Bronchial epithelial cell (primary cell): ENCODE measurements around the gene TAPT1. TPM values are rescaled to one million over a fixed set of nuclear protein-coding genes. Genes with fewer than 3 reads are reported as not detected.

Experiments used
- DNase-seq: peaks from one replicate; pipeline ENCODE4 v3.0.0-alpha.2; 2010; ENCODE audit warnings: low read depth
- FAIRE-seq: peaks from 2 replicates; lab custom pipeline; 2011; peaks lifted over from hg19 to GRCh38; lab: Jason Lieb, UNC
- H3K27me3 ChIP-seq: 2 replicates; pipeline ENCODE4 v1.5.1; 2011; ENCODE audit warnings: low read length; ENCODE audit not compliant: control insufficient read depth, insufficient read depth
- H3K36me3 ChIP-seq: 2 replicates; pipeline ENCODE4 v1.5.1; 2011; ENCODE audit warnings: low read length; ENCODE audit not compliant: control insufficient read depth, insufficient read depth
- H3K4me3 ChIP-seq: 2 replicates; pipeline ENCODE4 v1.5.1; 2011; ENCODE audit warnings: mild to moderate bottlenecking, low read depth, low read length, control low read depth
- CTCF ChIP-seq: IDR thresholded peaks from 2 replicates; pipeline ENCODE4 v1.5.1; 2011; ENCODE audit warnings: mild to moderate bottlenecking, moderate library complexity, low read length, control low read depth, inconsistent platforms; ENCODE audit not compliant: insufficient read depth, severe bottlenecking
- total RNA-seq: library from RNA; depleted of rRNA; stranded (reverse); fragments of >200 nt; gene quantifications from 2 replicates; pipeline ENCODE4 v1.2.1, GENCODE V29; 2014

TAPT1 gene
- total RNA-seq, 1 donor from 2014 or later, result 15.0 TPM

GRCh38 chr4:16192631-16193518 is 33.4 kb downstream of the TAPT1 start:
- Histone ChIP-seq H3K4me3 (no peak overlapping the region), H3K27me3 (no peaks in the 10 kb centered on the region), H3K36me3 (peaks cover 7% of the 10 kb centered on the region)
- no peak for DNase-seq
- no peak for FAIRE-seq
- TF ChIP-seq CTCF, result no peak

- no peak overlapping the region for H3K4me3 ChIP-seq
- FAIRE-seq (no peak), DNase-seq (no peak)
- TF ChIP-seq CTCF, result no peak
- H3K27me3 ChIP-seq, result no peaks in the 10 kb centered on the region
- peaks cover 7% of the 10 kb centered on the region for H3K36me3 ChIP-seq
Observed at GRCh38 chr4:16192057-16192456, 34.2 kb downstream of the TAPT1 start.

- DNase-seq, result peak; percentile 12
- Histone ChIP-seq H3K27me3 (no peaks in the 10 kb centered on the region), H3K4me3 (no peak overlapping the region), H3K36me3 (peaks cover 7% of the 10 kb centered on the region)
- TF ChIP-seq CTCF, result no peak
- FAIRE-seq, result no peak
Observed at GRCh38 chr4:16187455-16187854, 38.8 kb downstream of the TAPT1 start.

- Histone ChIP-seq H3K36me3 (peaks cover 7% of the 10 kb centered on the region), H3K27me3 (no peaks in the 10 kb centered on the region), H3K4me3 (no peak overlapping the region)
- TF ChIP-seq CTCF, result no peak
- DNase-seq, result no peak
- FAIRE-seq, result no peak
Observed at GRCh38 chr4:16186986-16187385, 39.3 kb downstream of the TAPT1 start.

GRCh38 chr4:16183604-16184003 is 42.7 kb downstream of the TAPT1 start:
- no peak for FAIRE-seq
- no peaks in the 10 kb centered on the region for H3K27me3 ChIP-seq
- no peaks in the 10 kb centered on the region for H3K36me3 ChIP-seq
- no peak for TF ChIP-seq CTCF
- no peak overlapping the region for H3K4me3 ChIP-seq
- DNase-seq, result no peak
